ENCODE measurements around the gene LRRC55. TPM values are rescaled to one million over a fixed set of nuclear protein-coding genes. Genes with fewer than 3 reads are reported as not detected.

The LRRC55 gene
- polyA plus RNA-seq, 1 donor (not counting 4 experiments of a cell fraction or from before 2014, with no cell fraction given), result not detected

GRCh38 chr11:57156928-57157327, 24.8 kb upstream of the LRRC55 start:
- Histone ChIP-seq H3K27me3 (ENCODE audit: control insufficient read depth, extremely low read depth, insufficient read depth, low read length) (no peaks in the 10 kb centered on the region), H3K4me3 (ENCODE audit: control insufficient read depth in 2 of 3, extremely low read depth in 1 of 3, insufficient read depth in 2 of 3, low read depth in 1 of 3, low read length in 3 of 3) (no peak overlapping the region), H3K9ac (ENCODE audit: control insufficient read depth, extremely low read depth, insufficient read depth, low read length) (no peak overlapping the region), H3K9me3 (ENCODE audit: control insufficient read depth, low read depth, low read length) (no peaks in the 10 kb centered on the region), H3K79me2 (ENCODE audit: control insufficient read depth, insufficient read depth, low read length) (no peaks in the 10 kb centered on the region), H2AFZ (ENCODE audit: control insufficient read depth, low read length) (no peak overlapping the region), H4K20me1 (ENCODE audit: control insufficient read depth, extremely low read depth, insufficient read depth, low read length) (no peaks in the 10 kb centered on the region), H3K36me3 (ENCODE audit: control insufficient read depth in 2 of 2, extremely low read depth in 1 of 2, insufficient read depth in 2 of 2, low read length in 2 of 2) (no peaks in the 10 kb centered on the region), H3K27ac (ENCODE audit: control insufficient read depth, insufficient read depth, low read length) (no peak overlapping the region), H3K9me1 (ENCODE audit: control insufficient read depth, extremely low read depth, insufficient read depth, low read length) (no peaks in the 10 kb centered on the region), H3K4me2 (ENCODE audit: control insufficient read depth, extremely low read depth, insufficient read depth, low read depth, low read length) (no peak overlapping the region), H3K4me1 (ENCODE audit: control insufficient read depth, extremely low read depth, insufficient read depth, low read length) (peaks cover 10% of the 10 kb centered on the region)
- FAIRE-seq (no peak), DNase-seq (ENCODE audit: low read depth, low spot score) (no peak)
- dilution Hi-C loops (cut with MboI; ENCODE audit: extremely low pct_ligation_motif_present, low sequenced_read_pairs), result no loop called here
- TF ChIP-seq CTCF (optimal IDR thresholded peaks at IDR 0.05 in 1 of 3, IDR thresholded peaks at IDR 0.05 in 1 of 3, conservative IDR thresholded peaks at IDR 0.05 in 1 of 3; ENCODE audit: extremely low read depth in 1 of 3, insufficient read depth in 2 of 3, low read length in 3 of 3) (no peak), EZH2 (IDR thresholded peaks at IDR 0.05; ENCODE audit: low read length) (no peak)

- H3K4me2 ChIP-seq (ENCODE audit: control insufficient read depth, extremely low read depth, insufficient read depth, low read depth, low read length), result no peak overlapping the region
- H3K79me2 ChIP-seq (ENCODE audit: control insufficient read depth, insufficient read depth, low read length), result no peaks in the 10 kb centered on the region
- no peak overlapping the region for H3K9ac ChIP-seq (ENCODE audit: control insufficient read depth, extremely low read depth, insufficient read depth, low read length)
- TF ChIP-seq EZH2 (IDR thresholded peaks at IDR 0.05; ENCODE audit: low read length), result no peak
- TF ChIP-seq CTCF (optimal IDR thresholded peaks at IDR 0.05 in 1 of 3, IDR thresholded peaks at IDR 0.05 in 1 of 3, conservative IDR thresholded peaks at IDR 0.05 in 1 of 3; ENCODE audit: extremely low read depth in 1 of 3, insufficient read depth in 2 of 3, low read length in 3 of 3), result no peak
- H3K9me3 ChIP-seq (ENCODE audit: control insufficient read depth, low read depth, low read length), result no peaks in the 10 kb centered on the region
- H3K27me3 ChIP-seq (ENCODE audit: control insufficient read depth, extremely low read depth, insufficient read depth, low read length), result no peaks in the 10 kb centered on the region
- H3K4me1 ChIP-seq (ENCODE audit: control insufficient read depth, extremely low read depth, insufficient read depth, low read length), result peaks cover 14% of the 10 kb centered on the region
- H3K9me1 ChIP-seq (ENCODE audit: control insufficient read depth, extremely low read depth, insufficient read depth, low read length), result no peaks in the 10 kb centered on the region
- DNase-seq (ENCODE audit: low read depth, low spot score), result no peak
- FAIRE-seq, result no peak
- dilution Hi-C loops (cut with MboI; ENCODE audit: extremely low pct_ligation_motif_present, low sequenced_read_pairs), result no loop called here
- H3K4me3 ChIP-seq (ENCODE audit: control insufficient read depth in 2 of 3, extremely low read depth in 1 of 3, insufficient read depth in 2 of 3, low read depth in 1 of 3, low read length in 3 of 3), result no peak overlapping the region
- H3K36me3 ChIP-seq (ENCODE audit: control insufficient read depth in 2 of 2, extremely low read depth in 1 of 2, insufficient read depth in 2 of 2, low read length in 2 of 2), result no peaks in the 10 kb centered on the region
- H4K20me1 ChIP-seq (ENCODE audit: control insufficient read depth, extremely low read depth, insufficient read depth, low read length), result no peaks in the 10 kb centered on the region
- no peak overlapping the region for H2AFZ ChIP-seq (ENCODE audit: control insufficient read depth, low read length)
- no peak overlapping the region for H3K27ac ChIP-seq (ENCODE audit: control insufficient read depth, insufficient read depth, low read length)
Observed at GRCh38 chr11:57157624-57158023, 24.1 kb upstream of the LRRC55 start.

Data from keratinocyte (primary cell).